Measurements from ENCODE around the gene SCUBE1. TPM values are rescaled to one million over a fixed set of nuclear protein-coding genes. Genes with fewer than 3 reads are reported as not detected.

The SCUBE1 gene
- total RNA-seq, 4 donors from 2014 or later = 0.38 to 4.0 (median 2.1) TPM

- H3K4me3 ChIP-seq = no peak overlapping the region
- peaks cover 16 to 56% (median 32%) of the 10 kb centered on the region in 3 donors for H3K36me3 ChIP-seq
- no peaks in the 10 kb centered on the region for H3K27me3 ChIP-seq
- H3K27ac ChIP-seq = peak overlapping the region in 3 of 4 donors; percentile 89 to 96 (median 93)
- TF ChIP-seq, protein P1, sequence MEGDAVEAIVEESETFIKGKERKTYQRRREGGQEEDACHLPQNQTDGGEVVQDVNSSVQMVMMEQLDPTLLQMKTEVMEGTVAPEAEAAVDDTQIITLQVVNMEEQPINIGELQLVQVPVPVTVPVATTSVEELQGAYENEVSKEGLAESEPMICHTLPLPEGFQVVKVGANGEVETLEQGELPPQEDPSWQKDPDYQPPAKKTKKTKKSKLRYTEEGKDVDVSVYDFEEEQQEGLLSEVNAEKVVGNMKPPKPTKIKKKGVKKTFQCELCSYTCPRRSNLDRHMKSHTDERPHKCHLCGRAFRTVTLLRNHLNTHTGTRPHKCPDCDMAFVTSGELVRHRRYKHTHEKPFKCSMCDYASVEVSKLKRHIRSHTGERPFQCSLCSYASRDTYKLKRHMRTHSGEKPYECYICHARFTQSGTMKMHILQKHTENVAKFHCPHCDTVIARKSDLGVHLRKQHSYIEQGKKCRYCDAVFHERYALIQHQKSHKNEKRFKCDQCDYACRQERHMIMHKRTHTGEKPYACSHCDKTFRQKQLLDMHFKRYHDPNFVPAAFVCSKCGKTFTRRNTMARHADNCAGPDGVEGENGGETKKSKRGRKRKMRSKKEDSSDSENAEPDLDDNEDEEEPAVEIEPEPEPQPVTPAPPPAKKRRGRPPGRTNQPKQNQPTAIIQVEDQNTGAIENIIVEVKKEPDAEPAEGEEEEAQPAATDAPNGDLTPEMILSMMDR (IDR thresholded peaks at IDR 0.05) = no peak
- no peak for TF ChIP-seq POLR2A (IDR thresholded peaks at IDR 0.05)
- peaks cover 30 to 46% (median 34%) of the 10 kb centered on the region in 3 donors for H3K4me1 ChIP-seq
- DNase-seq = no peak
- intact Hi-C loops (cut with DNase I) = no loop called here
- 78 to 96% methylated on average over 7 to 9 of the region's 17 CpGs for WGBS, 2 donors
- no peaks in the 10 kb centered on the region for H3K9me3 ChIP-seq
Observed at GRCh38 chr22:43182726-43183125, 160.4 kb downstream of the SCUBE1 start.

DNA sequence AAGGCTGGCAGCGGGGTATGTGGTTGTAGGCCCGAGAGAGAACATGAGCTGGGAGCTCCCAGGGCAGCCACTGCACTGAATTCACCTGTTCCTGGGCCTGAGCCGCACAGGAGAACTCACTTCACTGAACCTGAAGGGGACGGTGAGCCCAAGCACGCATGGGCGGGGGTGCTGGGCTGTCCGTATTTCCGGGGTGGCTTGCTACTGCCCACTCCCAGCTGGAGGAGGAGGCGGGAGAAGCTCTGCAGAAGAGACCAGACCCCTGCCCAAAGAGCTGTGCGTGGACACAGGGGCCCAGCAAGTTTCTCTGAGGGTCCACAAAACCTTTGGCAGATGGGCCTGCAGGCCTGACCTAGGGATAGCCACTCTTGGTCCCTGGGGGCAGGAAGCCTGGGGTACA, 161.1 kb downstream of the SCUBE1 start:
- Histone ChIP-seq H3K27me3 (no peaks in the 10 kb centered on the region), H3K9me3 (no peaks in the 10 kb centered on the region), H3K4me3 (no peak overlapping the region), H3K27ac (peak overlapping the region in 1 of 4 donors; percentile 89), H3K36me3 (peaks cover 16 to 62% (median 32%) of the 10 kb centered on the region in 3 donors), H3K4me1 (peaks cover 27 to 43% (median 34%) of the 10 kb centered on the region in 3 donors)
- intact Hi-C loops (cut with DNase I) = no loop called here
- no peak for DNase-seq
- 85 to 91% methylated on average over 4 of the region's 10 CpGs for WGBS, 2 donors
- no peak for TF ChIP-seq POLR2A (IDR thresholded peaks at IDR 0.05)
- TF ChIP-seq, protein P1 (IDR thresholded peaks at IDR 0.05) = no peak

DNA sequence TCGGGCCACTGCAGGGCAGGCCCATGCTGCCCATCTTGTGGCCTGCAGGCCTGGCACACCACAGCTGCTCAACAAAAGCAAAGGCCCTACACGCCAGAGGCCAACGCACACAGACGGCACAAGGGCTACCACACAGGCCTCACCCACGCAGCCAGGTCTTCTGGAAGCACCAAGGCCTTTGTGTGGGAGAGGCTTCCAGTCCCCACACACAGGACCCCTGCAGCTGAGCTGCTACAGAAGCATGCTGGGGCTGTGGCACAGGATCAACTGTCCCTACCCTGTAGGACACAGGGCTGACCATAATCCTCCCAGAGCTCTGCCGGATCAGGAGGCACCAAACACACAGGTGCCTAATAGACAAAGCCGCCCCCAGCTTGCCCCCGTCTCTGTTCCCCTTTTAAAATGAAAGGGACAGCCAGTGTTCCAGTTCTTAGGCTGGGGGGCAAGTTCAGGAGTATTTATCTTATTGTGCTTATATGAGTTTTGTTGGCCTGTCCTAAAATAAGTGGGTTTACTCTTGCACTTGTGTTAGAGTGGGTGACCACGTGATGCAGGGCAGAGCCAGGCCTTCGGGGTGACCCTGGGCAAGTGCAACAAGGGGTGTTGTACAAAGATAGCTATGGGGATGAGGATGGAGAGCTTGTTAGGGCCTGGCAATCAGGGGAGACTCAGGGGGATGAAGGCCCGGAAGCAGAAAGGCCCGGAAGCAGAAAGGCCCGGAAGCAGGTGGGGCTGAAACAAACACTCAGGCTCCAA, 161.7 kb downstream of the SCUBE1 start:
- DNase-seq = no peak
- TF ChIP-seq, protein P1 (IDR thresholded peaks at IDR 0.05) = no peak
- H3K9me3 ChIP-seq = no peaks in the 10 kb centered on the region
- peaks cover 16 to 68% (median 32%) of the 10 kb centered on the region in 3 donors for H3K36me3 ChIP-seq
- peaks cover 27 to 41% (median 34%) of the 10 kb centered on the region in 3 donors for H3K4me1 ChIP-seq
- no peak overlapping the region for H3K4me3 ChIP-seq
- no peaks in the 10 kb centered on the region for H3K27me3 ChIP-seq
- WGBS, 2 donors = 80 to 81% methylated on average over 4 to 8 of the region's 13 CpGs
- intact Hi-C loops (cut with DNase I) = no loop called here
- no peak overlapping the region for H3K27ac ChIP-seq

DNA sequence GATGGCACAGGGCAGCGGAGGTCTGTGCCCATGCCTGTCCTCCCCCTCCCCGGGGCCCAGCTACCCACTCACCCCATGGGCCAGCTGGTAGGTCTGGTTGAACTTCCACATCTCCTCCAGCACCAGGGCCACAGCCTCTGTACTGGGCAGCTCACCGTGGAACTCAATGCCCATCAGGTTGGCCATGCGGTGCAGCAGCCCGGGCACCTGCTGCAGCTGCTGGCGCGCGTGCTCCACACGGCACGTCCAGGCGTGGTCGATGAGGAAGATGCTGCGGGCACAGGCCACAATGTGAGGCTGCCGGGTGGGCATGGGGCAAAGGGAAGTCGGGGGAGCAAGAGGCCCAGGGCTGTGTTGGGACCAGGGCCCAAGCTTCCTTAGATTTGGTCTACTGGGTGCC, 162.5 kb downstream of the SCUBE1 start:
- Histone ChIP-seq H3K4me1 (peaks cover 27 to 41% (median 32%) of the 10 kb centered on the region in 3 donors), H3K27me3 (no peaks in the 10 kb centered on the region), H3K36me3 (peaks cover 16 to 76% (median 32%) of the 10 kb centered on the region in 3 donors), H3K27ac (no peak overlapping the region), H3K9me3 (no peaks in the 10 kb centered on the region), H3K4me3 (no peak overlapping the region)
- DNase-seq = no peak
- intact Hi-C loops (cut with DNase I) = no loop called here
- WGBS, 2 donors = 91% methylated on average over 7 of the region's 15 CpGs; no CpG with 5 or more reads in 1 of the 2 donors
- TF ChIP-seq, protein P1 (IDR thresholded peaks at IDR 0.05) = no peak
- TF ChIP-seq POLR2A (IDR thresholded peaks at IDR 0.05) = no peak

DNA sequence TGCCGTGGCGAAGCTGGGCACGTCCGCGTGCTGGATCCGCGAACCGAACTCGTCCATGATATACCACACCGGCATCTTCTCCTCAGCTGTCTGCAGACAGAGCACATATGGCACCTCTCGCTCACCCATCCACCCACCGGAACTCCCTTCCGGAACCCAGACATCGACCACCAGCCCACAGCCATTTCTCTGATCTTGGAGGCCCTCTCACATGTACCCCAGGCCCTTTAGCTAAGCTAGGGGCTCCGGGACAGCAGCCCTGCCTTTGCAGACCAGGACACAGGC, 163.3 kb downstream of the SCUBE1 start:
- no peaks in the 10 kb centered on the region for H3K27me3 ChIP-seq
- WGBS, 2 donors = 96 to 100% methylated on average over 5 to 7 of the region's 15 CpGs
- H3K9me3 ChIP-seq = no peaks in the 10 kb centered on the region
- peaks cover 21 to 41% (median 29%) of the 10 kb centered on the region in 3 donors for H3K4me1 ChIP-seq
- no peak overlapping the region for H3K4me3 ChIP-seq
- no peak overlapping the region for H3K27ac ChIP-seq
- H3K36me3 ChIP-seq = peaks cover 24 to 85% (median 32%) of the 10 kb centered on the region in 3 donors
- TF ChIP-seq, protein P1 (IDR thresholded peaks at IDR 0.05) = no peak
- TF ChIP-seq POLR2A (IDR thresholded peaks at IDR 0.05) = no peak
- intact Hi-C loops (cut with DNase I) = no loop called here
- no peak for DNase-seq

Measured in esophagus squamous epithelium (tissue), 5 donors.